ENCODE results near the gene NDUFB11.

Gene NDUFB11

DNA sequence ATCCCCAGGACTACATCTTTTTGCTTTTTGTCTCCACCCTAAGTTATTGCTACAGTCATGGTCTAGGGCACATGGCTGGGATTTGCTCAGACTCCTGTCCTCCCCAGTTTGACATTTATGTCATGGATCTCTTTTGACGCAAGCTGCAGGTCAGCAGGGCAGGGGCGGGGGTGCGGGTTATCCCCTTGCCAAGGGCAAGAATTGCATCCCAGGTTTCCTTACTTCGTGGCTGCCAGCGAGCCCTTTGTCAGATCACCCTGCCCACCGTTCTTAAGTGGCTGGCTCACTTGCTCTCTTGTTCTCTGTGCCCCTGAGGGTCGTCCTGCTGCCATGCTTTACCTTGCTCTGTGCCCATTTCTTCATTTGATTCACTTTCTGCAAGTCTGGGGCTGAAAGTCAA is 28.0 kb upstream of the NDUFB11 start:
- H3K4me3 ChIP-seq (replicated peaks; ENCODE audit: insufficient read depth, low read length), result no peak overlapping the region
- TF ChIP-seq, protein P1, sequence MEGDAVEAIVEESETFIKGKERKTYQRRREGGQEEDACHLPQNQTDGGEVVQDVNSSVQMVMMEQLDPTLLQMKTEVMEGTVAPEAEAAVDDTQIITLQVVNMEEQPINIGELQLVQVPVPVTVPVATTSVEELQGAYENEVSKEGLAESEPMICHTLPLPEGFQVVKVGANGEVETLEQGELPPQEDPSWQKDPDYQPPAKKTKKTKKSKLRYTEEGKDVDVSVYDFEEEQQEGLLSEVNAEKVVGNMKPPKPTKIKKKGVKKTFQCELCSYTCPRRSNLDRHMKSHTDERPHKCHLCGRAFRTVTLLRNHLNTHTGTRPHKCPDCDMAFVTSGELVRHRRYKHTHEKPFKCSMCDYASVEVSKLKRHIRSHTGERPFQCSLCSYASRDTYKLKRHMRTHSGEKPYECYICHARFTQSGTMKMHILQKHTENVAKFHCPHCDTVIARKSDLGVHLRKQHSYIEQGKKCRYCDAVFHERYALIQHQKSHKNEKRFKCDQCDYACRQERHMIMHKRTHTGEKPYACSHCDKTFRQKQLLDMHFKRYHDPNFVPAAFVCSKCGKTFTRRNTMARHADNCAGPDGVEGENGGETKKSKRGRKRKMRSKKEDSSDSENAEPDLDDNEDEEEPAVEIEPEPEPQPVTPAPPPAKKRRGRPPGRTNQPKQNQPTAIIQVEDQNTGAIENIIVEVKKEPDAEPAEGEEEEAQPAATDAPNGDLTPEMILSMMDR (IDR thresholded peaks at IDR 0.05; ENCODE audit: insufficient read depth, low read length), result no peak

DNA sequence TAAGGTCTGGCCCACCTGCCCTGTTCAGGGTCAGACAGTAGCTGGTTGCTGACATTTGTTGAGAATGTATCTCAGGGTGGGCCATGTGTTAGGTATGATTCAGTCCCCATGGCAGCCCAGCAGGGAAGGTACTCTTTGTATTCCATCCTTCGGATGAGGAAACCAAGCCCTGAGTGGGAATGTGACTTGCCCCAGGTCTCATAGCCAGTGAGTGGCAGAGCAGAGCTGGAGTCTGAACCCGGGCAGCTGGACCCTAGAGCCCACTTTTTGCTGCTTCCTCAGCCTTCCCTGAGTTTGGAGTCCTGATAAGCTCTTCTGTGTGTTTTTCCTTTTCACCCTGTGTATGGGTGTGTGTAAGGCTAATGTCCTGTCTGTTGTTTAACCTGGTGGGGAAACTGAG is 27.5 kb upstream of the NDUFB11 start:
- no peak for DNase-seq (ENCODE audit: low read depth in 1 of 2, low spot score in 1 of 2)
- no peak overlapping the region for H3K27ac ChIP-seq (replicated peaks)
- no peak overlapping the region for H3K4me3 ChIP-seq (replicated peaks; ENCODE audit: insufficient read depth, low read length)
- no peaks in the 10 kb centered on the region for H3K27me3 ChIP-seq (ENCODE audit: insufficient read depth, poor library complexity, severe bottlenecking)
- TF ChIP-seq, protein P1 (IDR thresholded peaks at IDR 0.05; ENCODE audit: insufficient read depth, low read length), result no peak
- TF ChIP-seq GABPA (IDR thresholded peaks at IDR 0.05; ENCODE audit: low read depth), result no peak
- TF ChIP-seq, protein P2, sequence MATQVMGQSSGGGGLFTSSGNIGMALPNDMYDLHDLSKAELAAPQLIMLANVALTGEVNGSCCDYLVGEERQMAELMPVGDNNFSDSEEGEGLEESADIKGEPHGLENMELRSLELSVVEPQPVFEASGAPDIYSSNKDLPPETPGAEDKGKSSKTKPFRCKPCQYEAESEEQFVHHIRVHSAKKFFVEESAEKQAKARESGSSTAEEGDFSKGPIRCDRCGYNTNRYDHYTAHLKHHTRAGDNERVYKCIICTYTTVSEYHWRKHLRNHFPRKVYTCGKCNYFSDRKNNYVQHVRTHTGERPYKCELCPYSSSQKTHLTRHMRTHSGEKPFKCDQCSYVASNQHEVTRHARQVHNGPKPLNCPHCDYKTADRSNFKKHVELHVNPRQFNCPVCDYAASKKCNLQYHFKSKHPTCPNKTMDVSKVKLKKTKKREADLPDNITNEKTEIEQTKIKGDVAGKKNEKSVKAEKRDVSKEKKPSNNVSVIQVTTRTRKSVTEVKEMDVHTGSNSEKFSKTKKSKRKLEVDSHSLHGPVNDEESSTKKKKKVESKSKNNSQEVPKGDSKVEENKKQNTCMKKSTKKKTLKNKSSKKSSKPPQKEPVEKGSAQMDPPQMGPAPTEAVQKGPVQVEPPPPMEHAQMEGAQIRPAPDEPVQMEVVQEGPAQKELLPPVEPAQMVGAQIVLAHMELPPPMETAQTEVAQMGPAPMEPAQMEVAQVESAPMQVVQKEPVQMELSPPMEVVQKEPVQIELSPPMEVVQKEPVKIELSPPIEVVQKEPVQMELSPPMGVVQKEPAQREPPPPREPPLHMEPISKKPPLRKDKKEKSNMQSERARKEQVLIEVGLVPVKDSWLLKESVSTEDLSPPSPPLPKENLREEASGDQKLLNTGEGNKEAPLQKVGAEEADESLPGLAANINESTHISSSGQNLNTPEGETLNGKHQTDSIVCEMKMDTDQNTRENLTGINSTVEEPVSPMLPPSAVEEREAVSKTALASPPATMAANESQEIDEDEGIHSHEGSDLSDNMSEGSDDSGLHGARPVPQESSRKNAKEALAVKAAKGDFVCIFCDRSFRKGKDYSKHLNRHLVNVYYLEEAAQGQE (IDR thresholded peaks at IDR 0.05; ENCODE audit: insufficient replicate concordance, low read depth), result no peak
- TF ChIP-seq POLR2AphosphoS5 (IDR thresholded peaks at IDR 0.05; ENCODE audit: low read depth), result no peak
- TF ChIP-seq SPI1 (IDR thresholded peaks at IDR 0.05; ENCODE audit: borderline replicate concordance, low read depth), result no peak

More for the DNA sequence above, 28.0 kb upstream of the NDUFB11 start:
- no peak overlapping the region for H3K27ac ChIP-seq (replicated peaks)
- H3K27me3 ChIP-seq (ENCODE audit: insufficient read depth, poor library complexity, severe bottlenecking), result no peaks in the 10 kb centered on the region
- DNase-seq (ENCODE audit: low read depth in 1 of 2, low spot score in 1 of 2), result no peak

DNA sequence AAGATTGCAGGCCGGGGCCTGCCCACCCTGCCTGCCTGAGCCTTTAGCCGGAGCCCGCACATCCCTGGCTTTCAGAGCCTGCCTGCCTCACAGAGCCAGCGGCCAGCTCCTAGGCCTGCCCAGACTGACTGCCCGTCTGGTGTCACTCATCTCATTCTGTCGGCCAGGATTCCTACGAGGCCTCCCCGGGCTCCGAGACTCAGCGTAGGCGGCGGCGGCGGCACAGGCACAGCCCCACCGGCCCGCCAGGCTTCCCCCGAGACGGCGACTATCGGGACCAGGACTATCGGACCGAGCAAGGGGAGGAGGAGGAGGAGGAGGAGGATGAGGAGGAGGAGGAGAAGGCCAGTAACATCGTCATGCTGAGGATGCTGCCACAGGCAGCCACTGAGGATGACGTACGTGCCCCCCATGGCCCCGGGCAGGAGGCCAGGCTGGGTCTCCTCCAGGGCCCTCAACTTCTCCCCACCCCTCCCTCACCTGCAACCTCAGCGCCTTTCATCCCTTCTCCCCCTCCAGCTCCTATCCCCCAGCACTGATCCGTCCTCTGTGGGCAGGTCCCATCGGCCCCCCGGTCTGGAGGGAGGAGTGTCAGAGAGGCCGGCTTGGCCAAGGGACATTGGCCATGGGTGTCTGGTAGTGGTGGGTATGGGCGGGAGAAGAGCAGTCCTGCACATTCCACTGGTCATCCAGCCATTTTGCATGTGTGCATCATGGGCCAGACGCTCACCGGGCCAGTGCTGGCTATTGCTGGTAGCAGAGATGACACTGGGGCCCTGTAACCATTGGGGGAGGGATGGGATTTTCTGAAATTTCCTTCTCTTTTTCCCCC is 26.6 kb upstream of the NDUFB11 start:
- no peaks in the 10 kb centered on the region for H3K27me3 ChIP-seq (ENCODE audit: insufficient read depth, poor library complexity, severe bottlenecking)
- no peak for DNase-seq (ENCODE audit: low read depth in 1 of 2, low spot score in 1 of 2)
- H3K4me3 ChIP-seq (replicated peaks; ENCODE audit: insufficient read depth, low read length), result no peak overlapping the region
- no peak overlapping the region for H3K27ac ChIP-seq (replicated peaks)
- TF ChIP-seq POLR2AphosphoS5 (IDR thresholded peaks at IDR 0.05; ENCODE audit: low read depth), result no peak
- no peak for TF ChIP-seq GABPA (IDR thresholded peaks at IDR 0.05; ENCODE audit: low read depth)
- no peak for TF ChIP-seq SPI1 (IDR thresholded peaks at IDR 0.05; ENCODE audit: borderline replicate concordance, low read depth)
- TF ChIP-seq, protein P2 (IDR thresholded peaks at IDR 0.05; ENCODE audit: insufficient replicate concordance, low read depth), result no peak
- TF ChIP-seq, protein P1 (IDR thresholded peaks at IDR 0.05; ENCODE audit: insufficient read depth, low read length), result no peak

Measured in HL-60 (cell line).